Progenitor cell of endocrine pancreas (in vitro differentiated cells): Measurements from ENCODE around the gene MRPL24. TPM values are rescaled to one million over a fixed set of nuclear protein-coding genes. Genes with fewer than 3 reads are reported as not detected.
A peak's percentile ranks its signal among the peaks of the same experiment; 100 is the strongest.
"Not testable (repeated sequence)": the region's sequence is repeated elsewhere in the genome, so short reads cannot be mapped to it uniquely, and the experiment has no call there.

ENCODE experiments used
- DNase-seq: peaks from one replicate; pipeline ENCODE4 v3.0.0; 2021; ENCODE audit warnings: low spot score; ENCODE audit not compliant: unreplicated experiment
- H3K27ac Mint-ChIP-seq: 2 replicates; pipeline ENCODE4 v1.8.0; 2021; ENCODE audit warnings: mild to moderate bottlenecking, moderate library complexity, mixed read lengths
- H3K27me3 Mint-ChIP-seq: 2 replicates; pipeline ENCODE4 v1.8.0; 2021; ENCODE audit warnings: mixed read lengths
- H3K36me3 Mint-ChIP-seq: 2 replicates; pipeline ENCODE4 v1.8.0; 2022; ENCODE audit warnings: mixed read lengths; ENCODE audit not compliant: insufficient read depth
- H3K4me1 Mint-ChIP-seq: 2 replicates; pipeline ENCODE4 v1.8.0; 2021; ENCODE audit warnings: low read depth, mixed read lengths
- H3K4me3 Mint-ChIP-seq: 2 replicates; pipeline ENCODE4 v1.8.0; 2021; ENCODE audit warnings: low read depth, mild to moderate bottlenecking, moderate library complexity, mixed read lengths
- H3K9me3 Mint-ChIP-seq: 2 replicates; pipeline ENCODE4 v1.8.0; 2021; ENCODE audit warnings: low read depth, mixed read lengths
- total RNA-seq: library from RNA; stranded (reverse); gene quantifications from 2 replicates; pipeline ENCODE4 v1.2.1, GENCODE V29; 2021
- TF ChIP-seq, protein P1 (sequence below): fragments of 200-600 bp; sonication (generic); IDR thresholded peaks from one replicate; pipeline ENCODE4 v1.5.0; 2021; ENCODE audit warnings: antibody characterized with exemption, mild to moderate bottlenecking; ENCODE audit not compliant: unreplicated experiment

The MRPL24 gene
- total RNA-seq, 1 donor from 2014 or later, result 43.2 TPM

DNA sequence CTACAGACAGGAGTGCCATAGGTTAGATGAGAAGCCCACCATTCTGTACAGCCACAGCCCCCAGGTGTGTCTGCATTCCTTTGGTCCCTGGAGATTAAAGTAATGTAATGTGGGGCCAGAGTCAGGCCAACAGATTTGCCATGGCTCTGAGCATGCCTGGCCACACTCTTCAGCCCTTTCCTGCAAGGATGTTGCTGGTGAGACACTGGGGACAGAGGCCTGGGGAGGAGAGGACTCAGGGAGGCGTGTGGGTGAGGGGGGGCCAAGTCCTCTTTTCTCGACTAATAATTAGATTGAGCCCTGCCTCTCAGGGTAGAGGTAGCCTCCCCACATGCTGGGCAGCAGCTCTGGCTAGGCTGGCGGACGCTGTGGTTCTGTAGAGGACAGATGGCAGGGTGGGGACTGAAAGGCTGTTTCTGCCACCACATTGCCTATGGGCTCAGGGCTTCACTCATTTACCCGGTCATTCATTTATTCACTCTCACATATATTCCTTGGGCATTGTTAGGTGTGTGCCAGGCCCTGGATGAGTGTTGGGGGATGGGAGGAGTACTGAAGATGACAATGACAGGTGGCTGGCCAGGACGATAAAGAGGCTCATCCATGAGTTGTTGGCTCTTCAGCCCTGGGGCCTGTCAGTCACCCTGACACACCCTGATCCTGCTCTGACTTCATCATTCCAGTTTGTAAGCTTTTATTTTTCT lies 19.4 kb upstream of the MRPL24 start:
- Mint-ChIP-seq H3K4me3 (no peak overlapping the region), H3K27me3 (no peaks in the 10 kb centered on the region), H3K4me1 (no peaks in the 10 kb centered on the region), H3K9me3 (no peaks in the 10 kb centered on the region), H3K36me3 (peaks cover 1% of the 10 kb centered on the region), H3K27ac (no peak overlapping the region)
- TF ChIP-seq, protein P1, sequence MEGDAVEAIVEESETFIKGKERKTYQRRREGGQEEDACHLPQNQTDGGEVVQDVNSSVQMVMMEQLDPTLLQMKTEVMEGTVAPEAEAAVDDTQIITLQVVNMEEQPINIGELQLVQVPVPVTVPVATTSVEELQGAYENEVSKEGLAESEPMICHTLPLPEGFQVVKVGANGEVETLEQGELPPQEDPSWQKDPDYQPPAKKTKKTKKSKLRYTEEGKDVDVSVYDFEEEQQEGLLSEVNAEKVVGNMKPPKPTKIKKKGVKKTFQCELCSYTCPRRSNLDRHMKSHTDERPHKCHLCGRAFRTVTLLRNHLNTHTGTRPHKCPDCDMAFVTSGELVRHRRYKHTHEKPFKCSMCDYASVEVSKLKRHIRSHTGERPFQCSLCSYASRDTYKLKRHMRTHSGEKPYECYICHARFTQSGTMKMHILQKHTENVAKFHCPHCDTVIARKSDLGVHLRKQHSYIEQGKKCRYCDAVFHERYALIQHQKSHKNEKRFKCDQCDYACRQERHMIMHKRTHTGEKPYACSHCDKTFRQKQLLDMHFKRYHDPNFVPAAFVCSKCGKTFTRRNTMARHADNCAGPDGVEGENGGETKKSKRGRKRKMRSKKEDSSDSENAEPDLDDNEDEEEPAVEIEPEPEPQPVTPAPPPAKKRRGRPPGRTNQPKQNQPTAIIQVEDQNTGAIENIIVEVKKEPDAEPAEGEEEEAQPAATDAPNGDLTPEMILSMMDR, result no peak
- no peak for DNase-seq

DNA sequence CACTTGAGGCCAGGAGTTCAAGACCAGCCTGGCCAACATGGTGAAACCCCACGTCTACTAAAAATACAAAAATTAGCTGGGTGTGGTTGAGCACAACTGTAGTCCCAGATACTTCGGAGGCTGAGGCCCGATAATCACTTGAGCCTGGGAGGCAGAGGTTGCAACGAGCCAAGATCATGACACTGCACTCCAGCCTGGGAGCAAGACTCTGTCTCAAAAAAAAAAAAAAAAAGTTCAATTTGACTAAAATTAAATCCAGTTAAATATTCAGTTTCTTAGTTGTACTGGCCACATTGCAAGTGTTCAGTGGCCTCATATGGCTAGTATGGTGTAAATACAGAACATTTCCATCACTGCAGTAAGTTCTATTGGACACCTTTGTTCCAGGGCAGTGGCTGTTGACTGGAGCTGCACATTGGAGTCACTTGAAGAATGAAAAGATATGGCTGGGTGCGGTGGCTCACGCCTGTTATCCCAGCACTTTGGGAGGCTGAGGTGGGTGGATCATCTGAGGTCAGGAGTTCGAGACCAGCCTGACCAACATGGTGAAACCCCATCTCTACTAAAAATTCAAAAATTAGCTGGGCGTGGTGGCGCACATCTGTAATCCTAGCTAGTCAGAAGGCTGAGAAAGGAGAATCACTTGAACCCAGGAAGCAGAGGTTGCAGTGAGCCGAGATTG lies 16.8 kb upstream of the MRPL24 start:
- not testable (repeated sequence) for H3K4me3 Mint-ChIP-seq, H3K27me3 Mint-ChIP-seq, H3K9me3 Mint-ChIP-seq, DNase-seq, H3K27ac Mint-ChIP-seq, H3K4me1 Mint-ChIP-seq, H3K36me3 Mint-ChIP-seq

DNA sequence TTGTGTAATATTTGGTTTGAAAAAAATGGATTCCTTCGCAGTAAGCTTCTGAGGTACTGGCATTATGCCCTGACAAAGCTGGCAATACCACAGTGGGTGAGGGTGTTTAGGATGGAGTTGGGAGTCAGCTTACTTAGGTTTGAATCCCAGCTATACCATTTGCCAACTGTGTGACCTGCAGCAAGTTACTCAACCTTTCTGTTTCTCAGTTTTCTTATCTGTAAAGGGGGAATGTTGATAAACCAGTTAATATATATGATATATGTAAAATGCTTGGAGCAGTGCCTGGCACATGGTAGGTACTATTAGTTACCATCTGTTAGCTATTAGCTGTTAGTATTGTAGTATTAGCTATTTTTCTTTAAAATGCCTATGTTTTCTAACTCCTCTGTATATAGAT lies 15.5 kb upstream of the MRPL24 start:
- DNase-seq, result no peak
- peaks cover 1% of the 10 kb centered on the region for H3K36me3 Mint-ChIP-seq
- peaks cover 5% of the 10 kb centered on the region for H3K4me1 Mint-ChIP-seq
- TF ChIP-seq, protein P1, result no peak
- H3K9me3 Mint-ChIP-seq, result no peaks in the 10 kb centered on the region
- no peaks in the 10 kb centered on the region for H3K27me3 Mint-ChIP-seq
- H3K4me3 Mint-ChIP-seq, result no peak overlapping the region
- no peak overlapping the region for H3K27ac Mint-ChIP-seq

DNA sequence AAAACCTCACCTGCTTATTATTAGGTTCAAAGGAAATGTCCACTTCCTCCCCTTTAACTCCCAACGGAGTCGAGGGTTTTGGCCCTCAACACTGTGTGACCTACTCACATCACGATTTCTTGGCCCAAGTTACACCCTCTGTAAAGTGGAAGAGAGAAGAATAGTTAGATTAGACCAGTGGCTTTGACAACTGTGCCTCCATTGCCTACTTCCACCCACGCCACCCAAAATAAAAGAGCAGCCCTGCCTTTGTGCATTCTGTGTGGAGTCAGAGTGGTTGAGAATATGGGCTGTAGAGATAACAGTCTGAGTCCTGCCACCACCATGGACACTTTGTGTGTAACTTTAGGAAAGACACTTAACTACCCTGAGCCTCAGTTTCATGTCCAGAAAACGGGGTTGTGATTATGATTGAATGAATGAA lies 14.7 kb upstream of the MRPL24 start:
- H3K27me3 Mint-ChIP-seq, result no peaks in the 10 kb centered on the region
- no peak overlapping the region for H3K27ac Mint-ChIP-seq
- no peak for DNase-seq
- H3K9me3 Mint-ChIP-seq, result no peaks in the 10 kb centered on the region
- TF ChIP-seq, protein P1, result no peak
- H3K36me3 Mint-ChIP-seq, result peaks cover 1% of the 10 kb centered on the region
- H3K4me1 Mint-ChIP-seq, result peaks cover 7% of the 10 kb centered on the region
- H3K4me3 Mint-ChIP-seq, result no peak overlapping the region

DNA sequence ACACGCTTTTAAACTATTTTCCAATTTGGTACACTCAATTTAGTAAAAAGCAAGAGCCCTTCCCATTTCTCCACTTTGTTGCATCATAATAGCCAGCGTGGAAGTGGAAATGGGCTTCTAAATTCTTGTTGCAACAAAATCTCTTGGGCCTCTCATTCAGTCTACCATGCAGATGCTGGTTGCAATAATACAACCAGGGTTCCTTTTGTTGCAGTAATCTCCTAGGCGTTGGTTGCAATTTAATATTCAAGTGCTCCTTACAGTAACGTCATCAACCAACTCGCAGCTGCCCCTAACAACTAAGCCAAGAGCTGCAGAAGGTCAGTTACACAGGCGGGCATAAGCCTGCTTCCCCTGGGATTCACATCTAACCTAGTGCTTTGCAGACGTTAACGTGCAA lies 13.3 kb upstream of the MRPL24 start:
- DNase-seq, result no peak
- Mint-ChIP-seq H3K27ac (peak overlapping the region; percentile 37), H3K27me3 (no peaks in the 10 kb centered on the region), H3K36me3 (peaks cover under 1% of the 10 kb centered on the region), H3K9me3 (no peaks in the 10 kb centered on the region), H3K4me1 (peaks cover 20% of the 10 kb centered on the region), H3K4me3 (no peak overlapping the region)
- TF ChIP-seq, protein P1, result no peak
